Activated CD4-positive, alpha-beta T cell treated with anti-CD3 and anti-CD28 coated beads, Interleukin-2, amount 50 U/mL, for 1 hour (primary cell): ENCODE results near the gene GRM8.

ENCODE experiments used
- DNase-seq: peaks from one replicate; pipeline ENCODE4 v3.0.0-alpha.2; 2020

The GRM8 gene

GRCh38 chr7:126411032-126411820 lies 841.5 kb downstream of the GRM8 start:
- no peak for DNase-seq

DNA sequence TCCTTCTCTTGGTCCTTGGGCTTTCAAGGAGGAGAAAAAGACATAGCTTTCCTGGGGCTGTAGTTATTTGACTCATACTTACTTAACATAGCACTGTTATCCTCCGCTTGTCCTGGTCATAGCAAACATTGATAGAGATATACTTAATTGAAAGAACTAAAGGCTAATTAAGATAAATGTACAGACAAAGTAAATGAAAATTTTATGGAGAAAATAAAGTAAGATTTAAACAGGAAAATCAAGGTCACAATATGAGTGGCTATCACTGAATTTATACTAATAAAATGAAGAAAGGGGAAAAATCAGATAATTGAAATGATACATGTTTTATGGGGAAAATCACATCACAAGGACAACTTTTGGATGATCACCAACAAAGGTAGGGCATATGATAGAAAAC lies 849.7 kb downstream of the GRM8 start:
- DNase-seq, result no peak

DNA sequence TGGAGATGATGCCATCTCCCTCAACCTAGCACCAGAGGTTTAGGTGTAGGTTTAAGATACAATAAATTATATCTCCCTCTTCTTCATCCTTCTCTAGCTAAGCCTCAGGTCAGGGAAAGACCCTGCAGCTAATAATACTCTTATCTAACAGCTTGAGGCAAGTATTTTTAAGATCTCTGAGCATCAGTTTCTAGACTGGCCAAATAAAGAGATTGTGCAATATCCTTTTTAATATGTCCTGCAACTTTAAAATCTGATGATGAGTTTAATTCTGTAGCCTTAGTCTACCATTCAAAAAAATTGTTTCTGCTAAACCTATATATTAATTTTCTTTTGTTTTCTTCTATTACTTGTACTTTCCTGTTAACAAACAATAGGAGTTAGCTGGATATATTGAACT lies 850.8 kb downstream of the GRM8 start:
- DNase-seq, result no peak

DNA sequence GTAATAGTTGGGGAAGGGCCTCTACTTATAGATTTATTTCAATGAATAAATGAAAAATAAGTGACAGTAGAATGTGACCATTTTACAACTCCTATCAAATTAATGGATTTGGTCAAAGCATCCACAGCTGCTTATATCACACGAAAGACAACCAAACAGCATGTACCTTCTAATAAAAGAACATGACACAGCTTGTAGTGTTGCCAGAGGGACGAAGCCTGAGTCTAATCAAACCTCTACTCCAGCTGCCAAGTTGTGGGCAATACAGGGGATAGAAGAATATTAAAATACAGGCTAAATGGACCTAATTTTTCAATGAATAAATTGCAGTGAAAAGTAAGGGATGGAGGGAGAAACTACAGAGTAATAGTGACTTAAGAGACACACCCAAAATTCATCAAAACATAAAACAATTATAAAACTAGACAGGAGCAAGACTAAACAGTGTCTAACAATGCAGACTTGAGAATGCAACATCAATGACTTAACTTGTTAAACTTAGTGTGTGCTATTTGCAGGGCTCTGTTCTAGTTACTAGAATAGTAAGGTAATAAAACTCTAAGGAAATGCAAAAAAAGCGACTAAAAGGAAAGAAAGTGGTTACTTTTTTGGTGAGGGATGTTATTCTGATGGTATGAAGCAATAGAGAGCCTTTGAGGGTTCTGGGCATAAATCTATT lies 853.8 kb downstream of the GRM8 start:
- DNase-seq, result no peak

- DNase-seq, result no peak
Measured at GRCh38 chr7:126398285-126398684, 854.5 kb downstream of the GRM8 start.

DNA sequence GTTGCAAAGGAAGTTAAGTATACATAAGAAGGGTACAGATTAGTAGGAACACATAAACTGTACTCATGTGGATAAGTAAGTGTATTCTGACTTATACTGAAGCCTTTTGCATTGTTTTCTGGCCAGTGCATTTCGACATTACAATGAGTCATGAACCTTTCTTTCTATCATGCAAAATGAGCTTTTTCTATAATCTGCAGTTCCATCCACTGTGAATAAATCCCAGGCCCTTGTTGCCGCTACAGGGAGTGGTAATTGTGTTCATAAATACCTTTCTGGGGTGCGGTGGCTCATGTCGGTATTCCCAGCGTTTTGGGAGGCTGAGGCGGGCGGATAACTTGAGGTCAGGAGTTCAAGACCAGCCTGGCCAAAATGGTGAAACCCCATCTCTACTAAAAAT lies 858.3 kb downstream of the GRM8 start:
- no peak for DNase-seq
